Breast epithelium (tissue), 4 donors: ENCODE measurements around the gene GPR55. TPM values are rescaled to one million over a fixed set of nuclear protein-coding genes. Genes with fewer than 3 reads are reported as not detected.

ENCODE experiments used
- DNase-seq, 2 donors: peaks; one replicate each; pipeline ENCODE4 v3.0.0-alpha.2; 2019; ENCODE audit warnings: low spot score in 2 of 2
- H3K27ac ChIP-seq, 2 donors: fragments of 200-600 bp; sonication (generic) in 1 of 2; one replicate each; pipeline ENCODE4 v1.5.1; 2016 to 2019; ENCODE audit warnings: mild to moderate bottlenecking in 1 of 2
- H3K27me3 ChIP-seq, 2 donors: fragments of 200-600 bp; sonication (generic) in 1 of 2; one replicate each; pipeline versions ENCODE4 v1.5.1 to v1.6.0; 2017 to 2019; ENCODE audit warnings: control low read depth in 1 of 2, mild to moderate bottlenecking in 1 of 2
- H3K36me3 ChIP-seq: fragments of 200-600 bp; one replicate; pipeline ENCODE4 v1.5.1; 2019
- H3K4me1 ChIP-seq, 2 donors: fragments of 200-600 bp; sonication (generic); one replicate each; pipeline ENCODE4 v1.5.1; 2016 to 2019; ENCODE audit warnings: control low read depth in 1 of 2
- H3K4me3 ChIP-seq, 3 donors: fragments of 200-600 bp; sonication (generic); 1 replicate in 2 of 3; 2 replicates in 1 of 3; pipeline ENCODE4 v1.5.1; 2016 to 2019; ENCODE audit warnings: mild to moderate bottlenecking in 3 of 3, moderate library complexity in 2 of 3
- H3K9me3 ChIP-seq, 2 donors: fragments of 200-600 bp; sonication (generic) in 1 of 2; one replicate each; pipeline ENCODE4 v1.5.1; 2016 to 2019; ENCODE audit warnings: control low read depth in 1 of 2
- CTCF ChIP-seq, 3 donors: fragments of 450-650 bp; IDR thresholded peaks; one replicate each; pipeline ENCODE4 v1.5.1; 2016 to 2017; ENCODE audit warnings: antibody characterized with exemption in 3 of 3, mild to moderate bottlenecking in 3 of 3, moderate library complexity in 3 of 3
- POLR2A ChIP-seq: fragments of 450-650 bp; IDR thresholded peaks from one replicate; pipeline ENCODE4 v1.6.1; 2016; ENCODE audit warnings: antibody characterized with exemption, mild to moderate bottlenecking, moderate library complexity
- POLR2AphosphoS5 ChIP-seq, 3 donors: sonication (generic); formaldehyde crosslinking; IDR thresholded peaks; one replicate each; pipeline ENCODE4 v1.6.1; 2017; ENCODE audit warnings: antibody characterized with exemption in 3 of 3
- intact Hi-C: fragments of 100-400 bp; cut with DNase I; formaldehyde crosslinking; loops from one replicate; pipeline ENCODE4 v1.15.1; 2023; ENCODE audit warnings: low total_unique reads
- total RNA-seq, 3 donors: library from RNA; depleted of rRNA; stranded (reverse); fragments of >200 nt; gene quantifications; one replicate each; pipeline ENCODE4 v1.1.0, GENCODE V29; 2016

GPR55 gene
- total RNA-seq, 3 donors from 2014 or later: 0.16 to 0.44 TPM; not detected in 1

- Histone ChIP-seq H3K4me3 (no peak overlapping the region), H3K36me3 (no peaks in the 10 kb centered on the region), H3K27me3 (no peaks in the 10 kb centered on the region), H3K9me3 (no peaks in the 10 kb centered on the region), H3K4me1 (no peaks in the 10 kb centered on the region), H3K27ac (no peak overlapping the region)
- TF ChIP-seq CTCF (IDR thresholded peaks at IDR 0.05): no peak
- no peak for TF ChIP-seq POLR2AphosphoS5 (IDR thresholded peaks at IDR 0.05)
- TF ChIP-seq POLR2A: no peak
- intact Hi-C loops: no loop called here
- DNase-seq: peak in 1 of 2 donors; percentile 25
Measured at GRCh38 chr2:230910546-230911177, 14.4 kb downstream of the GPR55 start.

- no peaks in the 10 kb centered on the region for H3K9me3 ChIP-seq
- no peak for TF ChIP-seq CTCF (IDR thresholded peaks at IDR 0.05)
- no peak overlapping the region for H3K4me3 ChIP-seq
- no peaks in the 10 kb centered on the region for H3K4me1 ChIP-seq
- H3K27ac ChIP-seq: no peak overlapping the region
- peak in 1 of 2 donors; percentile 30 for DNase-seq
- H3K27me3 ChIP-seq: no peaks in the 10 kb centered on the region
- H3K36me3 ChIP-seq: no peaks in the 10 kb centered on the region
- intact Hi-C loops: no loop called here
Measured at GRCh38 chr2:230909841-230910545, 15.0 kb downstream of the GPR55 start.

- Histone ChIP-seq H3K27ac (no peak overlapping the region), H3K27me3 (no peaks in the 10 kb centered on the region), H3K36me3 (no peaks in the 10 kb centered on the region), H3K9me3 (no peaks in the 10 kb centered on the region), H3K4me1 (no peaks in the 10 kb centered on the region), H3K4me3 (no peak overlapping the region)
- intact Hi-C loops: no loop called here
- TF ChIP-seq POLR2AphosphoS5 (IDR thresholded peaks at IDR 0.05) (no peak), CTCF (IDR thresholded peaks at IDR 0.05) (no peak), POLR2A (no peak)
- peak in 1 of 2 donors; percentile 12 for DNase-seq
Measured at GRCh38 chr2:230908595-230909191, 16.3 kb downstream of the GPR55 start.

- Histone ChIP-seq H3K4me1 (no peaks in the 10 kb centered on the region), H3K9me3 (no peaks in the 10 kb centered on the region), H3K36me3 (no peaks in the 10 kb centered on the region), H3K4me3 (no peak overlapping the region), H3K27me3 (no peaks in the 10 kb centered on the region), H3K27ac (no peak overlapping the region)
- TF ChIP-seq POLR2A (no peak), CTCF (IDR thresholded peaks at IDR 0.05) (no peak), POLR2AphosphoS5 (IDR thresholded peaks at IDR 0.05) (no peak)
- intact Hi-C loops: no loop called here
- peak in 1 of 2 donors; percentile 20 for DNase-seq
Measured at GRCh38 chr2:230908092-230908594, 16.9 kb downstream of the GPR55 start.
